ENCODE data around the gene NEUROD1.
"Not testable (repeated sequence)": the region's sequence is repeated elsewhere in the genome, so short reads cannot be mapped to it uniquely, and the experiment has no call there.

Gene NEUROD1

DNA sequence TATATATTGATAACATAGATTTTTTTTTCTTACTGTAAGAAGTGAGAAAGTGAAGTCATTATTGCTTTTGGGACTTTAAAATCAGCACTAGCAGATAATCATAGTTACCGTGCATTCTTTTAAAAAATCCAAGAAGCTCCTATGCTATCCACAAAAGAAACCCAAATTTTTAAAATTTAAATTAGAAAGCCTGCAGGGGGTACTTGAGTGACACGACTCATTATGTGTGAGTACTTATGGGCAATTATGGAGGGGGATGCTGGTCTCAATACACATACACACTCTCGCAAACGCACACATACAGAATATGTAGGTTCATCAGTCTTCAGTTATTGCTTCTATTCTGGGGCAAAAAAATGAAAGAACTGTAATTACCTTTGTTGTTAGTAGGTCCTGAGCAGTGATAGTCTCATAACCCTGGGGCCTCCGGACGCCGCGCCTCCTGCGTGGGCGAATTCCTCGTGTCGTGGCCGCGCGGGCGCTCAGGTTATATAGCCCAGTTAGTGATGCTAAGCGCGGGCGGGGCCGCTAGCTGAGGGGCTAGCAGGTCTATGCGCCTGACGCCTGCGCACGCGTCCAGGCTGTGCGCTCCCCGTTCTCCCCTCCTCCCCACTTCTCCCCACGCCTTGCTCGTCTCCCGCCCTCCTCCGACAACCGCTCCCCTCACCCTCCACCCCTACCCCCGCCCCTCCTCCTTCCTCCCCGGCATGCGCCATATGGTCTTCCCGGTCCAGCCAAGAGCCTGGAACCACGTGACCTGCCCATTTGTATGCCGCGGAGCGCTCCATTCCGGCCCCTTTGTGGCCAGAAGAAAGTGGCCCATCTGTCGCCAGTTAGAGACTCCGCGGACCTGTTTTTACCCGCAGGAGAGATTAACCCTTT, at the start of gene NEUROD1:
NEUROD1 (minus strand) TSS at position 463 of the 882 bp plus-strand sequence. CDS start 1,657 bp downstream, outside the sequence.
- DNase-seq, result no peak

GRCh38 chr2:181725476-181725875, 45.2 kb upstream of the NEUROD1 start:
- no peak for DNase-seq

- DNase-seq, result no peak
Observed at GRCh38 chr2:181724662-181725061, 44.3 kb upstream of the NEUROD1 start.

GRCh38 chr2:181723731-181724130, 43.4 kb upstream of the NEUROD1 start:
- no peak for DNase-seq

DNA sequence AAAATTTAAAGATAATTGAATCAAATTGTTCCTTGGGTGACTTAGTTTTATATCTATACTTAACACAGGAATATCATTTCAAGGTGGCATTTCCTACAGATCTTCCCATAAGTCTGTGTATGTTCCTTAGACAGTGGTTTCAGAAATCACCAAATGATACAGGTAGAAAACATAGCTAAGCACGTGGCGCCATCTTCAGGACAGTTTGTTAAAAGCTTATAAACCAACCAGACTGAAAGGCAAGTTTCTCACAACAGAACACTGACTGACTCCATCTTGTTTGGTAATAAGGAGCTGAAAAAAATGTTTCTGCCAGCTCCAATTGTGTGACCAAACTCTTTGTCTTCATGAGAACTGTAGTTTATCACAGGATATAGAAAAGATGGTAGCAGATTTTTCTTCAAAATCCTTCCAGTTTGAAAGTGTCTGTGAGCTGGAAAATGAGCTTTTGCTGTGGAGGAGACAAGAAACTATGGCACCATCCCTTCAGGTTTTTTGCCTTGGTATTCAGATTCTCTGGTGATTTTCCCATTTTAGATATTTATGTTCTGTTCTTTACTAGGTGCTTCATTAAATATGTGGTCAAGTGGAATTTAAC, 34.8 kb upstream of the NEUROD1 start:
- peak; percentile 69 for DNase-seq

DNA sequence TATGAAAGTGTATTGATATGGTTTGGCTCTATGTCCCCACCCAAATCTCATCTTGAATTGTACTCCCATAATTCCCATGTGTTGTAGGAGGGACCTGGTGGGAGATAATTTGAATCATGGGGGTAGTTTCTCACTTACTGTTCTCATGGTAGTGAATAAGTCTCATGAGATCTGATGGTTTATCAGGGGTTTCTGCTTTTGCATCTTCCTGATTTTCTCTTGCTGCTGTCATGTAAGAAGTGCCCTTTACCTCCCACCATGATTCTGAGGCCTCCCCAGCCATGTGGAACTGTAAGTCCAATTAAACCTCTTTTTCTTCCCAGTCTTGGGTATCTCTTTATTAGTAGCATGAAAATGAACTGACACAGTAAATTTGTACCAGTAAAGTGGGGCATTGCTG, 30.7 kb upstream of the NEUROD1 start:
- not testable (repeated sequence) for DNase-seq

- DNase-seq, result not testable (repeated sequence)
Observed at GRCh38 chr2:181702519-181702918, 22.2 kb upstream of the NEUROD1 start.

- no peak for DNase-seq
Observed at GRCh38 chr2:181698223-181698622, 17.9 kb upstream of the NEUROD1 start.

DNA sequence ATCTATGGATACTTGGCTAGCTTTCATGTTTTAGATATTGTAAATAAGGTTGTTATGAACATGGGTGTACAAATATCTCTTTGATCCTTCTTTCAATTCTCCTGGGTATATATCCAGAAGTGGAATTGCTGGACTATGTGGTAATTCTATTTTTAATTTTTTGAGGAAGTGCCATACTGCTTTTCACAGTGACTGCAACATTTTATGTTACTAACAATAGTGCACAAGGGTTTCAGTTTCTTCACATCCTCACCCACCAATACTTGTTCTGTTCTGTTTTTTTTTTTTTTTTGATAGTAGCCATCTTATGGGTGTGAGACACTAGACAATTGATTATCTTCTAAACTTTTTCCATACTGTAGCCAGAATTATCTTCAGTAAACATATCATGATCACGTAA, 17.3 kb upstream of the NEUROD1 start:
- no peak for DNase-seq

- DNase-seq, result no peak
Observed at GRCh38 chr2:181697126-181697525, 16.8 kb upstream of the NEUROD1 start.

DNA sequence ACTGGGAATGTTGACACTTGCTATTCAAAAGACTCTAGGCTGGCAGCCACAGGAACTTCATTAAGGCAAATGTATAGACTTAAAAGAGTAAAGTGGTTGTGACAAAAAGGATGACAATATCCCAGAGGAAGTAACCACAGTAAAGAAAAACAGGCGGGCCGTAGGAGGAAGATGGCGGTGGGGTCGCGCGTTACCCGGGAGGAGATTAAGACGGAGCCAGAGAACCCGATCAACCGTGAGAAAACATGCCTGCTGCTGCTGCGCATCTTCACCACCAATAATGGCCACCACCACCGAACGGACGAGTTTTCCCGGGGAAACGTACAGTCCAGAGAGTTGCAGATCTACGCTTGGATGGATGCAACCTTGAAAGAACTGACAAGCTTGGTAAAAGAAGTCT, 14.0 kb upstream of the NEUROD1 start:
- DNase-seq, result no peak

DNA sequence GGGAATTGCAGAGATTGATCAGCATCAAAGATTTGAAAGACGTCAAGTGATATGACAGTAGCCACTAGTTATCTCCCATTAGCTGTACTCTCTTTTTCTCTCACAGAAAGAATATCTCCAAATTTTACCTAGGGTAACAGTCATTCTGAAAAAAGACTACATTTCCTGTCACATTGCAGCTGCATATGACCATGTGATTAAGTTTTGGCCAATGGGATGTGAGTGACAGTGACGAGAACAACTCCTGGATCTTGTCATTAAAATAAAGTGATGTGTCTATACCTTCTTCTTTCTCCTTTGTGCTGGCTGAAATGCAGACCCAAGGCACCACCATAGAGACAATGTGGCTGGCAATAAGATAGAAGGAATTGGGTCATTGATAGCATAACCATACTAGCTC, 10.5 kb upstream of the NEUROD1 start:
- DNase-seq, result no peak

DNA sequence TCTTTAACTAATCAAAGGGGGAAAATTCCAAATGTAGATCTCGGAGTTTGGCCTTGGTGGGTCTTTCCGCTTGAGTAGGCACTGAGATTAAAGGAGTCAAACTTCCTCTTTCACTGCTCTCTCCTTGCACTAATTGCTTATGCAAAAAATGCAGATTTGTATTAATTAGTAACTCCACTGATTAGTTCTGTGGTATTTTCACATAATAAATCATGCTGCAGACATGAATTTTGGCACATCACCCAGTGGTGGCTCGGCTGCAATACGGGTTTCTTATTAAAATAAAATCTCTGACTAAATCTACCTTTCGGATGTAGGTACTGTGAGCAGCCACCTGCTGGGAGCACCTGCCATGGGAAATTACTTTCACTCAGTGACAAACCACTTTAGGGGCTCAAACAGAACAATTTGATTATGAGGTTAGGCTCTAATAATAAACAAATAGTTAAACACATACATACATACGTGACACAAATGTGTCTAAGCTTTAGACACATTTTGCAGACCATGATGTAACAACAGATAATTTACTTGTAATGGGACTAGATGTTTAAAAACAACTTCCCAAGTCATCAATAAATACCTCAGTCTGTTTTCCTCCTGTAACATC, 6.4 kb upstream of the NEUROD1 start:
- DNase-seq, result no peak

- no peak for DNase-seq
Observed at GRCh38 chr2:181685150-181685688, 4.9 kb upstream of the NEUROD1 start.

GRCh38 chr2:181684454-181685149, 4.3 kb upstream of the NEUROD1 start:
- no peak for DNase-seq

DNA sequence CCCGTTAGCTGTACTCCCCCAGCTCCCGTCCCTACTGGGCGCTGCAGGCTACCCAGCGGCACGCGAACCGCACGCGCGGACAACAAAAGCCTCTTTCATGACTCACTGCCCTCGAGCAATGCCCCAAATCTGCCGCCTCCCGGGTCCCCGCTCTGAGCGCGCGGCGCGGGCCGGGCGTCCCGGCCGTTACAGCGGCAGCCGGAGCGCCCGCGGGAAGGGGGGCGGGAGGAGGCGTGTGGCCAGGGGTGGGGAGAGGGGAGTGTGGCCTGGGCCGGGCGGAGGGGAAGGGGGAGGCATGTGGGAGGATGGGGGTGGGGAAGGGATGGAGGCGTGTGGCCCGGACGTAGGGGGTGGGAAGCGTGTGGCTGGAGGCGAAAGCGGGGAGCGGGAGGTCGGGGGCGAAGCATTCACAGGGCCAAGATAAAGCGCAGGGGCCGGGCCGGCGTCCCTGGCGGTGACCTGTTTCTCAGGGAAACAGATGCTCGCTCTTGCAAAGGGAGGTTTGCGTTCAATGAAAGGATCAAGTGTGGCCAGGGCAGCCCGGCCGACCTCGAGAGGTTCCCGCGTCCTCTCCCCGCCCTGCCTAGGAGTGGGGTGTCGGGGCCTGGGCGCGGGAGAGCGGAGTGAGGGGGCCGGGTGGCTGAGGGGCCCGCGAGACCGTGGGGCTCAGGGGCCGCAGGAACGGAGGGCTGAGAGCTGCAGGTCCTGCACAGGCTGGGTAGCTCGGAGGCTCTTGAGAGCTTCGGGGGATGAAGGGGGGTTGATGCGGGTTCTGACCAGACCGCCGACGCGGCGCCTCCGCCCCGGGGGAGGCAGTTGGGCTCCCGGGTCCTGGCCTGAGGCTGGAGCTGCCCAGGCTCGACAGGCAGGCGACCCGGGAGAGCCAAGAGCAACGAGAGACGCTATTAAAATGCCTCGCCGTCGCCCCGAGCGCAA, 3.5 kb upstream of the NEUROD1 start:
- no peak for DNase-seq

DNA sequence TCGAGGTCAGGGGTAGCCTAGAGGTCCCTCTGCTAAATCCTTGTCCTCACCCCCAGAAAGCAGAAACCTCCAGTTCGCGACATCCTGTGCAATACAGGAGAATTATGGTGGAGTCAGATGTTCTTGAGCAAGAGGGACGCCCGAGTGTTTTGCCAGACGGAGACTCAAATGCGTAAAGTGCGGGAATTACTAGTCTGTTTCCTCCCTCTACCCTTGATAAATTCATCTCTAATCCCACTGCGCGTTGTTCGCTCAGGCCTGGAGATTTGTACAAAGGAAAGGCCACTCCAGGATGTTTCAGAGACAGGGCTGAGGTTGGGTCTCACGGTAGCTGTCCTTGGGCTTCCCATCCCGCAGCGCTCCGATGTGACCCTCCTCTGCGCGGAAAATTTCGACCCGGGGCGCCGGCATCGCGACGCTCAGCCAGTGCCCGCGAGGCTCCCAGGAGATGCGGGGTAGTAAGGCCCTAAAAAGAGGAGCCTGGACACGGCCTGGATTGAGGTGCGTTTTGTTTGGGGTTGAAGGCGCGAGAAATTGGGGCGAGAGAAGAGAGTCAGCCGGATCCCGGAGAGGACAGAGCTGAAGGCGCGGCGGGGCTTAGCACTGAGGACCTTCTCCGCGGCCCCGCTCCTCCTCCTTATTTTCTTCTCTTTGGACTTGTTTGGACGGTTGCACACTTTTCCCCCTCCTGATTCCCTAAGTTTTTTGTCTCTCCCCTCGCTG, 2.6 kb upstream of the NEUROD1 start:
- no peak for DNase-seq

DNA sequence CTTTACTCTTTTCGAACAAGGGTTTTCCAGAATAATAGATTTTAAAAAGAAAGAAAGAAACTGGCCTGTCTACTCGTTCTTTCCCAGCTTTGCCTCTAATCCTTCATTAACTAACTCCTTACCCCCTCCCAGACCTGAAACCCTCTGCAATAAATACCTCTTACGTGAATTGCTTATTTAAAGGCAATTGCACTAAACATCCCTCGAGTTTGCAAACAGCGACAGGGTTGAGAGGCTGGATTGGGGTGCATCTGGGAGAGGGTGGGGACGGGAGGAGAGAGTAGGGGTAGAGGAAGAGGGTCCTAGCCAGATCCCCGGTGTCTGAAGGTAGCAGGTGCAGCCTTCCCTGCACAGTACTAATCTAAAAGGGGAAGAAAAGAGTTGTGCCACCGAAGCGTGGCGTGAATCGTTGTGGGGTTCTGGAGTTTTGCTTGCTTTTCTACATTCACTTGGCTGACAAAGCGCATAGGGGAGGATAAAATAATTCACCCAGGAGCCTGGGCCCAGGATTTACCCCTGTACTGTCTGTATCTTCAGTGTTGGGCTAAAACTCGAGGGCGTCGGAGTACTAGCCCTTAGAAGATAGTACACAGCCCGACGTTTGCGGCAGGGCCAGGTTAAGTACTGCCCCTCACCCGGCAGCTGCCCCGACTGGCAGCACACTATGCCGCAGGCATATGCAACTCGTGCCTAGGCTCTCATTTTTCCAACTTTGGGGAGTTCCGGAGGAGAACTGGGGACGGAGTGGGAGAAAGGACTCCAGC, 1.9 kb upstream of the NEUROD1 start:
- DNase-seq, result no peak

GRCh38 chr2:181680937-181681811, 857 bp upstream of the NEUROD1 start:
- DNase-seq, result no peak
